Mucosa of rectum (tissue), 2 donors: Measurements from ENCODE around the gene ZNF740.
A peak's percentile ranks its signal among the peaks of the same experiment; 100 is the strongest.
"Not testable (repeated sequence)": the region's sequence is repeated elsewhere in the genome, so short reads cannot be mapped to it uniquely, and the experiment has no call there.

Source experiments
- H3K27ac ChIP-seq, 2 donors: one replicate each; pipeline ENCODE4 v1.7.0; 2013; ENCODE audit warnings: inconsistent platforms in 2 of 2, low read depth in 2 of 2, low read length in 2 of 2
- H3K27me3 ChIP-seq, 2 donors: one replicate each; pipeline ENCODE4 v1.7.0; 2013; ENCODE audit warnings: low read length in 2 of 2; ENCODE audit not compliant: control insufficient read depth in 2 of 2, insufficient read depth in 2 of 2
- H3K36me3 ChIP-seq, 2 donors: one replicate each; pipeline ENCODE4 v1.7.0; 2013; ENCODE audit warnings: low read length in 2 of 2; ENCODE audit not compliant: control insufficient read depth in 2 of 2, insufficient read depth in 2 of 2
- H3K4me1 ChIP-seq, 2 donors: one replicate each; pipeline ENCODE4 v1.7.0; 2013; ENCODE audit warnings: low read length in 2 of 2, mild to moderate bottlenecking in 1 of 2; ENCODE audit not compliant: control insufficient read depth in 2 of 2, insufficient read depth in 2 of 2
- H3K4me3 ChIP-seq, 2 donors: one replicate each; pipeline ENCODE4 v1.7.0; 2013; ENCODE audit warnings: low read length in 2 of 2
- H3K9ac ChIP-seq, 2 donors: one replicate each; pipeline ENCODE4 v1.7.0; 2013; ENCODE audit warnings: low read length in 2 of 2, low read depth in 1 of 2, mild to moderate bottlenecking in 1 of 2
- H3K9me3 ChIP-seq, 2 donors: one replicate each; pipeline ENCODE4 v1.7.0; 2013; ENCODE audit warnings: low read length in 2 of 2; ENCODE audit not compliant: control insufficient read depth in 2 of 2
- donor health status: healthy.
- donor health status: Normal muscosa, but diverticular disease.

The ZNF740 gene

GRCh38 chr12:53201639-53202038, 21.1 kb downstream of the ZNF740 start:
- H3K4me3 ChIP-seq = no peak overlapping the region
- H3K9me3 ChIP-seq = no peaks in the 10 kb centered on the region
- peaks cover 0 to 2% of the 10 kb centered on the region in 2 donors for H3K36me3 ChIP-seq
- no peak overlapping the region for H3K27ac ChIP-seq
- H3K9ac ChIP-seq = no peak overlapping the region
- no peaks in the 10 kb centered on the region for H3K27me3 ChIP-seq
- peaks cover 5 to 20% of the 10 kb centered on the region in 2 donors for H3K4me1 ChIP-seq

GRCh38 chr12:53202316-53202715, 21.8 kb downstream of the ZNF740 start:
- H3K4me3 ChIP-seq, H3K36me3 ChIP-seq, H3K27me3 ChIP-seq, H3K27ac ChIP-seq, H3K9ac ChIP-seq, H3K9me3 ChIP-seq: not testable (repeated sequence)
- H3K4me1 ChIP-seq = peaks cover 9 to 26% of the 10 kb centered on the region in 2 donors

DNA sequence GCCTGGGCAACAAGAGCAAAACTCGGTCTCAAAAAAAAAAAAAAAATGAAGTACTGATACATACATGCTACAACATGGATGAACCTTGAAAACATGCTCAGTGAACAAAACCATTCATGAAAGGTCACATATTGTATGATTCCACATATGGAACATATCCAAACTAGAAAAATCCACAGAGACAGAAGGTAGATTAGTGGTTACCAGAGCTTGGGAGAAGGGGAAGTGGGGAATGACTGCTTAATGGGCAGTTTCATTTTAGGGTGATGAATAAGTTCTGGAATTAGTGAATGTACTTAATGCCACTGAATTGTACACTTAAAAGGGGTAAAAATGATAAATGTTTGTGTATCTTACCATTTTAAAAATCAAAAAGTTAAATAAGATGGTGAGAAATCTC, 23.8 kb downstream of the ZNF740 start:
- H3K4me1 ChIP-seq = peaks cover 9 to 24% of the 10 kb centered on the region in 2 donors
- H3K27ac ChIP-seq = no peak overlapping the region
- no peaks in the 10 kb centered on the region for H3K9me3 ChIP-seq
- no peak overlapping the region for H3K9ac ChIP-seq
- no peaks in the 10 kb centered on the region for H3K36me3 ChIP-seq
- no peak overlapping the region for H3K4me3 ChIP-seq
- no peaks in the 10 kb centered on the region for H3K27me3 ChIP-seq

DNA sequence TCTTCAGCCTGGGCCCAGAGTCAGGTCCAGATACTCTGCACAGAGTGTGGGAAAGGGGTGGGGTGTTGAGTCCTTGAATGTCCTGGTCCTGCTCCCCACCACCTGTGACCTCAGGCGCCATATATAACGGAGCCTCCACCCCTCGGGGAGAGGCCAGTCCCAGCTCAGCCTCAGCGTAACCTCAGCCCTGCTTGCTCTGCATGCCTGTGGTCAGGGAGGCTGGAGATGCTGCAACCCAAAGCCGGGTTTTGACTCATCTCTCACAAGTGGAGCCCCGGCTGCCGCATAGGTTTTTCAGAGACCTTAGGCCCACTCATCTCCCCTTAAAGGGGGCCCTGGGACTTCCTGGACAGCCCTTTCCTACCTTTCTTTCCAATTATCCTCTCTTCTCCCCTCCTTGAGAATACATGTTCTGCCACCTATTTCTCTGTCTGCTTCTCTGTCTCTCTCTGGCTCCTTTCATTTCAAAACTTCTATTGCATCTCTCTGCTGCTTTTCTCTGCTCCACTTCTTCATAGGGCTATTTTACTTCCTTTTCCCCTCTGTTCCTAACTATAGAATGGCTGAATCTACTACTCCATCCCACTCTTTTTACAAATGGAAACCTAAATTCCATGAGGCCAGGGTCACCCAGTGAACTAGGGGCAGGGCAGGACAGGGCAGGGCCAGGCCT, 25.4 kb downstream of the ZNF740 start:
- Histone ChIP-seq H3K27ac (peak overlapping the region in 1 of 2 donors; percentile 60), H3K4me3 (peak overlapping the region in 1 of 2 donors; percentile 71), H3K27me3 (no peaks in the 10 kb centered on the region), H3K9me3 (no peaks in the 10 kb centered on the region), H3K36me3 (peaks cover 2% of the 10 kb centered on the region in 2 donors), H3K9ac (peak overlapping the region in 1 of 2 donors; percentile 66), H3K4me1 (peaks cover 9 to 21% of the 10 kb centered on the region in 2 donors)

GRCh38 chr12:53207042-53207441, 26.5 kb downstream of the ZNF740 start, which contains the start of gene ITGB7:
Gene ITGB7 (minus strand): TSS chr12:53207251. CDS start chr12:53200443, 6,808 bp downstream.
- peaks cover 9 to 21% of the 10 kb centered on the region in 2 donors for H3K4me1 ChIP-seq
- no peaks in the 10 kb centered on the region for H3K9me3 ChIP-seq
- H3K27me3 ChIP-seq = no peaks in the 10 kb centered on the region
- H3K27ac ChIP-seq = peak within 1 kb of the TSS; percentile 32 to 60
- peak within 1 kb of the TSS; percentile 2 to 71 for H3K4me3 ChIP-seq
- H3K9ac ChIP-seq = peak within 1 kb of the TSS; percentile 4 to 66
- peaks cover 6 to 12% of the 10 kb centered on the region in 2 donors for H3K36me3 ChIP-seq

GRCh38 chr12:53208435-53208834, 27.9 kb downstream of the ZNF740 start:
- H3K4me3 ChIP-seq = peak overlapping the region in 1 of 2 donors; percentile 60
- H3K9me3 ChIP-seq = no peaks in the 10 kb centered on the region
- H3K36me3 ChIP-seq = peaks cover 10 to 17% of the 10 kb centered on the region in 2 donors
- peaks cover 9 to 21% of the 10 kb centered on the region in 2 donors for H3K4me1 ChIP-seq
- H3K27me3 ChIP-seq = no peaks in the 10 kb centered on the region
- no peak overlapping the region for H3K9ac ChIP-seq
- peak overlapping the region in 1 of 2 donors; percentile 53 for H3K27ac ChIP-seq

- Histone ChIP-seq H3K27ac (peak overlapping the region; percentile 18 to 74), H3K27me3 (no peaks in the 10 kb centered on the region), H3K4me3 (peak overlapping the region; percentile 44 to 60), H3K4me1 (peaks cover 9 to 21% of the 10 kb centered on the region in 2 donors), H3K36me3 (peaks cover 14 to 22% of the 10 kb centered on the region in 2 donors), H3K9ac (peak overlapping the region in 1 of 2 donors; percentile 14), H3K9me3 (no peaks in the 10 kb centered on the region)
Observed at GRCh38 chr12:53208877-53209463, 28.4 kb downstream of the ZNF740 start.

- H3K4me3 ChIP-seq = no peak overlapping the region
- no peaks in the 10 kb centered on the region for H3K27me3 ChIP-seq
- peaks cover 16 to 35% of the 10 kb centered on the region in 2 donors for H3K36me3 ChIP-seq
- peaks cover 9 to 21% of the 10 kb centered on the region in 2 donors for H3K4me1 ChIP-seq
- H3K9me3 ChIP-seq = no peaks in the 10 kb centered on the region
- no peak overlapping the region for H3K9ac ChIP-seq
- H3K27ac ChIP-seq = no peak overlapping the region
Observed at GRCh38 chr12:53210843-53211242, 30.3 kb downstream of the ZNF740 start.

DNA sequence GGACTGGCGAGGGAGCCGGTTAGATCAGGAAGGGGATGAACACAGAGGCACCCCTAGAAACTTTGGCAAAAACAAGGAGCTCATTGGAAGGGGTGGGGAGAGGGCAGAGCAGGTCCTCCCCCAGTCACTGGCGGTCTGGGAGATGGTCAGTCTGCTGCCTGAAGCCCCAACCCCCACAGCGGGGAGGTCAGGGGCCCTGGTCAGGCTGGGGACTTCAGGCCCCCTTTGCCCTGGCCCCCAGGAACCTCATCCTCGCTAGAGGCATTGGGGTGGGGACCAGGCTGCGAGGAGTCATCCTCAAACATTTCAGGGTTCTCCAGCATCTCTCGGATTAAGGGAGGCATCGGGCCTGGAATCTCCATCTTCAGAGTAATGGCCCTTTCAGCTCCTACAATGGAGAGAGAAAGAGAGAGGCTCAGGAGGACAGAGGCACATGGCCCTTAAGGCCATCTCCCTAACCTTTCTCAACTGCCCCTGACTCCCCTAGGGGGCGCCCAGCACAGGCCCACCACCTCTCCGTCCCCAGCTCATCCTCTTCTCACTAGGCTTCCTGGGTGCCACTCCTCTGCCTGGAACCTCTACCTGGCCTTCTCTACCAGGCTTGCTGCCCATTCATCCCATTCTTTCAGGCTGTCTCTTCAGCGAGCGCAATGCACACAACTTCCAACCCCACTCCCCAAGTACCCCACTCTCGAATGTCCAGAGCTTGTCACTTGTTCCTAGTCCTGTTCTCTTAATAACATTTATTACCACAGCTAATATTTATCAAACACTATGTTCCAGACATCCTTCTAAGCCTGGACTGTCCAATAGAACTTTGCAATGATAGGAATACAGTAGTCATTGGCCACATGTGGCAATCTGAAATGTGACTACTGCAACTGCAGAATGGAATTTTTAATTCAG, 31.2 kb downstream of the ZNF740 start:
- Histone ChIP-seq H3K27ac (no peak overlapping the region), H3K9me3 (no peaks in the 10 kb centered on the region), H3K4me1 (peaks cover 13 to 23% of the 10 kb centered on the region in 2 donors), H3K4me3 (no peak overlapping the region), H3K36me3 (peaks cover 16 to 35% of the 10 kb centered on the region in 2 donors), H3K27me3 (no peaks in the 10 kb centered on the region), H3K9ac (no peak overlapping the region)
